Activated naive CD8-positive, alpha-beta T cell treated with anti-CD3 and anti-CD28 coated beads for 36 hours (primary cell): ENCODE measurements around the gene AUP1. TPM values are rescaled to one million over a fixed set of nuclear protein-coding genes. Genes with fewer than 3 reads are reported as not detected.

Experiments used
- DNase-seq: peaks from one replicate; pipeline ENCODE4 v3.0.0; 2021
- H3K27ac Mint-ChIP-seq: one replicate; pipeline ENCODE4 v1.8.0; 2022; ENCODE audit warnings: mild to moderate bottlenecking, moderate library complexity, mixed read lengths
- H3K27me3 Mint-ChIP-seq: one replicate; pipeline ENCODE4 v1.8.0; 2022; ENCODE audit warnings: mild to moderate bottlenecking, mixed read lengths
- H3K36me3 Mint-ChIP-seq: one replicate; pipeline ENCODE4 v1.8.0; 2021; ENCODE audit warnings: mild to moderate bottlenecking, mixed read lengths
- H3K4me1 Mint-ChIP-seq: one replicate; pipeline ENCODE4 v1.8.0; 2021; ENCODE audit warnings: mixed read lengths
- H3K4me3 Mint-ChIP-seq: one replicate; pipeline ENCODE4 v1.8.0; 2022; ENCODE audit warnings: mild to moderate bottlenecking, moderate library complexity, mixed read lengths
- H3K9me3 Mint-ChIP-seq: one replicate; pipeline ENCODE4 v1.8.0; 2022; ENCODE audit warnings: mixed read lengths
- total RNA-seq, 2 experiments: library from RNA; stranded (reverse); gene quantifications; one replicate each; pipeline ENCODE4 v1.2.3, GENCODE V29; 2021

The AUP1 gene
- total RNA-seq, 2 experiments from 2014 or later, result 138 to 140 TPM

DNA sequence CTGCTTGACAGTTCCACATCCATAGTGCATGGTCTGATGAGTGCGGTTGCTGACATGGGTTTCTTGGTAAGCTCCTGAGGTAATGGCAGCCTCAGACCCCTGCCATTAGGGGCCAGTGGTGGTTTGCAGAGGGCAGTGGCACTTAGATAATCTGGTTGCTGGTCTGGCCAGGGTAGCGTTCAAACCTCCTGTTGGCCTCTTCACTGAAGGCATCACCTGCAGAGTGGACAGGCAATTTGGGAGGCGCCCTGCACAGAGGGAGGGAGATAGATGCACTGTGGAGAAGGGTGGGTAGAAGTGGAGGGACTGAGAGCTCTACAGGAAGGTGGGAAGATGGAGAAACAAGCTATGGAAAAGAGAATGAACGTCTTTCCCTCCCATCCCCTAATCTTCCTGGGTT lies 4.0 kb upstream of the AUP1 start:
- Mint-ChIP-seq H3K4me3 (no peak overlapping the region), H3K27me3 (peaks cover 5% of the 10 kb centered on the region), H3K36me3 (peaks cover 32% of the 10 kb centered on the region), H3K9me3 (no peaks in the 10 kb centered on the region), H3K27ac (no peak overlapping the region), H3K4me1 (peaks cover 23% of the 10 kb centered on the region)
- DNase-seq, result no peak

DNA sequence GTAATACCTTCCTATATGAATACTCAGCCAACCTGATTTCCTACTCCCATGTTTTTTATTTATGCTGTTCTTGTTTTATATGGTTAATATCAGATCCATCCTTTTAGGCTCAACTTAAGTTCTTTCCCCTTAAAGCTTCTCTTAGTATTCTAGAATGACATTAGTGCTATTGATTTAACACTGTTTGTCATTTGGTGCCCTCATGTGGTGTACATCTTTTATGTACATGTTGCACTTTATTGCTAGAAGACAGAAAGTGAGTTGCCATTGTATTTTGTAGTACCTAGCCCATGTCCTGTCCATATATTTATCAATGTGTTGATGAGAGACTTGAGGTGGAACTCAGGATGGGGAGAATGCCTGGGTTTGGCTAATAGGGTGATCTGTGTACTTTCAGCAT lies 2.7 kb upstream of the AUP1 start:
- no peak for DNase-seq
- Mint-ChIP-seq H3K36me3 (peaks cover 45% of the 10 kb centered on the region), H3K9me3 (no peaks in the 10 kb centered on the region), H3K4me1 (peaks cover 34% of the 10 kb centered on the region), H3K27me3 (no peaks in the 10 kb centered on the region), H3K27ac (no peak overlapping the region), H3K4me3 (peak overlapping the region; percentile 56)

DNA sequence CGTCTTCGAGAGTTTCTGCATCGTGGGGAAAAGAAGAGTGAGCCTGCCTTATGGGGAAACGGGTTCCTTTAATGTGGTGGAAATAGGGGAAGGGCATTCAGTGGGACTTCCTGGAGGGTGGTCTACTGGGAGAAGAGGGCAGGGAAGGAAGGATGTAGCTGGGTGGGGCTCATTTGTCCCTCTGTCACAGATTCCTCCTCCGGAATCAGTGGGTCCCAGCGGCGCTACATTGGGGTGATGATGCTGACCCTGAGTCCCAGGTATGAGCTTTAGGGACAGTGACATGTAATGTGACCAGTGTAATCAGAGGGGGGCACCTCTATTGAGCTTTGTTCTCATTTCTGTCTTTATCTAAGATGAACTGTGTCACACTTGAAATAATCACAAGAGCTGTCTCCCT lies 2.2 kb upstream of the AUP1 start:
- no peak for DNase-seq
- no peaks in the 10 kb centered on the region for H3K9me3 Mint-ChIP-seq
- no peaks in the 10 kb centered on the region for H3K27me3 Mint-ChIP-seq
- H3K36me3 Mint-ChIP-seq, result peaks cover 50% of the 10 kb centered on the region
- H3K4me1 Mint-ChIP-seq, result peaks cover 36% of the 10 kb centered on the region
- no peak overlapping the region for H3K27ac Mint-ChIP-seq
- H3K4me3 Mint-ChIP-seq, result peak overlapping the region; percentile 98

DNA sequence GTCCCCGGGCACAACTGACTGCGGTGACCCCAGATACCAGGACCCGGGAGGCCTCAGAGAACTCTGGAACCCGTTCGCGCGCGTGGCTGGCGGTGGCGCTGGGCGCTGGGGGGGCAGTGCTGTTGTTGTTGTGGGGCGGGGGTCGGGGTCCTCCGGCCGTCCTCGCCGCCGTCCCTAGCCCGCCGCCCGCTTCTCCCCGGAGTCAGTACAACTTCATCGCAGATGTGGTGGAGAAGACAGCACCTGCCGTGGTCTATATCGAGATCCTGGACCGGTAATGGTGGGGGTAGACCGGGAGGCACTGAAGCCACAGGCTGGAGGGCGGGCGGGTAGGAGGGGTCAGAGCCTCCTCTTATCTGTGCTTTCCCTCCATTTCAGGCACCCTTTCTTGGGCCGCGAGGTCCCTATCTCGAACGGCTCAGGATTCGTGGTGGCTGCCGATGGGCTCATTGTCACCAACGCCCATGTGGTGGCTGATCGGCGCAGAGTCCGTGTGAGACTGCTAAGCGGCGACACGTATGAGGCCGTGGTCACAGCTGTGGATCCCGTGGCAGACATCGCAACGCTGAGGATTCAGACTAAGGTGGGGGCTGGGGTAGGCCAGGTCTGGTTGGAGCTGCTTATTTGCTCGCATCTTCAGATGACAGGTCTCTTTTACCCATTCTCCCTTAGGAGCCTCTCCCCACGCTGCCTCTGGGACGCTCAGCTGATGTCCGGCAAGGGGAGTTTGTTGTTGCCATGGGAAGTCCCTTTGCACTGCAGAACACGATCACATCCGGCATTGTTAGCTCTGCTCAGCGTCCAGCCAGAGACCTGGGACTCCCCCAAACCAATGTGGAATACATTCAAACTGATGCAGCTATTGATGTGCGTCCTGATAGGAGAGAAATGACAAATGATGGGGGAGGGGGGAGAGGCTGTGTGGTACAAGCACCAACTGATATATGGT lies 1.0 kb upstream of the AUP1 start:
- Mint-ChIP-seq H3K27me3 (no peaks in the 10 kb centered on the region), H3K4me1 (peaks cover 40% of the 10 kb centered on the region), H3K4me3 (peak overlapping the region; percentile 98), H3K36me3 (peaks cover 60% of the 10 kb centered on the region), H3K27ac (peak overlapping the region; percentile 98), H3K9me3 (peaks cover 2% of the 10 kb centered on the region)
- DNase-seq, result peak; percentile 52

DNA sequence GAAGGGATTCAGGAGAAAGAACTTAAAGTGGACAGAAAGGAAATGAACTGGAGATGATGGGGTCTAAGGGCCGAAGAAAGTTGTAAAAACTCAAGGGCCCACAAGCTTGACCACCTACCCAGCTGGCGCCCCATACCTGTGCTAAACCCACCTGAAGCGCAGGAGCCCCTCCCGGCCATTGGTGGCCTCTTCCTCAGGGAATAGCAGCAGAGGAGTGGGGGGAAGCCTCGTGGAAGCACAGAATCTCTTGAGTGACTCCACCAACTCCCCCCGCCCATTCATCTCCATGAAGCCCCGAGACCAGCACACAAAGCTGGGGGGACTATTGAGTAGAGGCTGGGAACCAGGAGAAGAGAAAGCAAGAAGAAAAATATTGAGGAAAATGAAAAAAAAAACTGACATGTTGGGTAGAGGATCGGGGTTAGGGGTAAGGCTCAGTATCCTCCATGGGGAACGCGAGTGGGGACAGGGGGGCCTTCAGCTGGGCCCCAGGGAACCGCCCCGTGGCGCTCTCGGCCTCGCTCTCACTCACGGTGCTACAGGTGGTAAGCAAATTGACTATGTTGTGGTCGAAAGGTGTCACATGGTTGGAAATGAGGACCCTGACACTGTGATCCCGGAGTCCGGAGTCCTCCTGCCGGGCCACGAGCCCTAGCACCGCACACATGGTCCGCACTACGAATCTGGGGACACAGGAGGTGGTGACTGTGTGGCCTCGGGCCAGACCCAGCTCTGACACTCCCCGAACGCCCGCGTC lies 728 bp downstream of the AUP1 start:
- Mint-ChIP-seq H3K36me3 (peaks cover 64% of the 10 kb centered on the region), H3K4me1 (peaks cover 40% of the 10 kb centered on the region), H3K4me3 (peak overlapping the region; percentile 98), H3K27me3 (no peaks in the 10 kb centered on the region), H3K9me3 (peaks cover 2% of the 10 kb centered on the region), H3K27ac (peak overlapping the region; percentile 98)
- DNase-seq, result no peak

DNA sequence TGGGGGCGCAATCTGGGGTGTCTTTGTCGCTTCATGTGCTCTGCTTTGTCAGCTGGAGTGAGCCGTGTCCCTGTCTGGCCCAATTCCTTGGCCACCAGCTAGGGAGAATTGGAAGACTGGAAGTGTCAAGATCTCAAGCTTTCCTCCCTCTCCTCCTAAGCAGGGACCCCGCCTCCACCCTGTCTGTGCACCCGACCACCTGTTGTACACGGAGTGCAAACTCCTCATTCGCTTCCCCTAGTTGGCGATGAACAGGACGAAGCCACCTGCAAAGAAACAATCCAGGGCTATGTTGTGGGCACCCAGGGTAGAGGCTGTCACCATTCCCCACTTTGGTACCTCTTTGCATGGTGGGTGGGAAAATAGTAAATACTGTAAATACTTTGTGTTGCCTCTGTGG lies 1.8 kb downstream of the AUP1 start:
- no peak for DNase-seq
- Mint-ChIP-seq H3K4me3 (peak overlapping the region; percentile 98), H3K4me1 (peaks cover 40% of the 10 kb centered on the region), H3K9me3 (peaks cover 2% of the 10 kb centered on the region), H3K27me3 (no peaks in the 10 kb centered on the region), H3K27ac (no peak overlapping the region), H3K36me3 (peaks cover 63% of the 10 kb centered on the region)

DNA sequence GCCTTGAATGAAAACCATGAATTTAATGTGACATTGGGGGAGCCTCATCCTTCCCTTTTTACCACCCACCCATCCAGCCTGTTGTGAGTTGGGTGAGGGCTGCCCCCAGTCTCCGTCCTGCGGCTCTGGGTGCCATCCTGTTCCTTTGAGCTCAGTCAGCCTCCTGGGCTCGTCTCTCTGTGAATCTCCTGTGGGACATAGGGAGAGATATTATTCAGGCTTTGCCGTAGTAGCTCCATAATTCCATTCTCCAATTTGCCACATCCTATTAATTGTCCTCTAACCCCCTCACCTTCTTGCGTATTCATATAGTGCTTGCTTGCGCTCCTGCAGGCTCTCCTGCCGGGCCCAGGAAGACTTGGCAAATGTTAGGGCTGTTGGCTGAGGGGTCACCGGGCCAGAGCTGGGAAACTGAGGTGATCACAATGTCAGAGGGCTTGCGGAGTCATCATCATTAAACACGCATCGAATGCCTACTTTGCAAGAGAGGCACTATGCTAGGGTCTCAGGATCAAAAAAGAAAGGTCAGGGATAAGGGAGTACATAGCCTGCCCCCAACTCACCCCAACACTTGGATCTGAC lies 2.8 kb downstream of the AUP1 start:
- Mint-ChIP-seq H3K27me3 (no peaks in the 10 kb centered on the region), H3K9me3 (peaks cover 2% of the 10 kb centered on the region), H3K4me1 (peaks cover 33% of the 10 kb centered on the region), H3K4me3 (no peak overlapping the region), H3K36me3 (peaks cover 54% of the 10 kb centered on the region), H3K27ac (no peak overlapping the region)
- no peak for DNase-seq

DNA sequence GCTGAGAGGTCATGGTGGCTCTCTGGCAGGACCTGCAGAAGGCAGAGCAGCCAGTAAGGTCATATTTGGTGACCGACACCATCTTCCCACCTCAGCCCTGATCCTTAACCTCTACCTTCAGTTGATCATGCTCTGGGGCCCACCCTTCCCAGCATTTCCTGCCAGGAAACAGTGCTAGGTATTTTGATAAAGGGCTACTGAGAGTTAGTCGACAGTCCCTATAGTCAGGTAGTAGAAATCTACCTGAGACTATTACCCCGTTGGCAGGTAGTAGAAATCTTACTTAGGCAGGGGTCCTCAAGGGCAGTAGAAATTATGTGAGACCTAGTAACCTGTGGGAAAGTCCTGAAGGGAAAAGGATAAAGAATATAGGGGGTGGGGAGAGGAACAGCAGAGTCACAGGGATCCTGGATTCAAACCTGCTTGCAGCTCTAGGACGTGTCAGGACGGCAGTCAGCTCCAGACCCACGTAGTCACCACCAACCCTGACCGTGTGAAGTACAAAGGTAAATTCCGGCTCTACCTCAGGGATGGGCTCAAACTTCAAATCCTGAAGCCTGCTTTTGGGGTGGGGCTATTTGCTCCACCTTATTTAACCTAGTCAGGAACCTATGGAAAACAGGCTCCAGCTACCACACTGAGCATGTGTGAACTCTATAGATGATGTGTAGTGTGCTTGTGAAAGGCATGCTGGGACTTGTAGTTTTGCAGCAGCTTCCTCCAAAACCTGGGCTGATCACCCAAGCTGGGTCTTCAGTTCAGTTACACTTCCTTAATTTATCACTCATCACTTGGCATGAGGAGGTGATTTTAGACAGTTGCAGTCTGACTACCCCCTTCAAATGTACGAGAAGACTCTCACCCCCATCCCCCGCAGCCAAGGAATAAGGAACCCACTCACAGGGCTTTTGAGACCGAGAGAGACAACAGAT lies 3.5 kb downstream of the AUP1 start, which contains the start of gene DQX1:
DQX1 (minus strand) TSS at position 515 of the 932 bp plus-strand sequence; CDS start at position 13, 502 bp downstream.
- peak within 1 kb of the TSS; percentile 52 for H3K27ac Mint-ChIP-seq
- H3K4me1 Mint-ChIP-seq, result peaks cover 25% of the 10 kb centered on the region
- peaks cover 2% of the 10 kb centered on the region for H3K9me3 Mint-ChIP-seq
- peak within 1 kb of the TSS; percentile 5 for H3K4me3 Mint-ChIP-seq
- no peak for DNase-seq
- H3K27me3 Mint-ChIP-seq, result no peaks in the 10 kb centered on the region
- peaks cover 47% of the 10 kb centered on the region for H3K36me3 Mint-ChIP-seq

DNA sequence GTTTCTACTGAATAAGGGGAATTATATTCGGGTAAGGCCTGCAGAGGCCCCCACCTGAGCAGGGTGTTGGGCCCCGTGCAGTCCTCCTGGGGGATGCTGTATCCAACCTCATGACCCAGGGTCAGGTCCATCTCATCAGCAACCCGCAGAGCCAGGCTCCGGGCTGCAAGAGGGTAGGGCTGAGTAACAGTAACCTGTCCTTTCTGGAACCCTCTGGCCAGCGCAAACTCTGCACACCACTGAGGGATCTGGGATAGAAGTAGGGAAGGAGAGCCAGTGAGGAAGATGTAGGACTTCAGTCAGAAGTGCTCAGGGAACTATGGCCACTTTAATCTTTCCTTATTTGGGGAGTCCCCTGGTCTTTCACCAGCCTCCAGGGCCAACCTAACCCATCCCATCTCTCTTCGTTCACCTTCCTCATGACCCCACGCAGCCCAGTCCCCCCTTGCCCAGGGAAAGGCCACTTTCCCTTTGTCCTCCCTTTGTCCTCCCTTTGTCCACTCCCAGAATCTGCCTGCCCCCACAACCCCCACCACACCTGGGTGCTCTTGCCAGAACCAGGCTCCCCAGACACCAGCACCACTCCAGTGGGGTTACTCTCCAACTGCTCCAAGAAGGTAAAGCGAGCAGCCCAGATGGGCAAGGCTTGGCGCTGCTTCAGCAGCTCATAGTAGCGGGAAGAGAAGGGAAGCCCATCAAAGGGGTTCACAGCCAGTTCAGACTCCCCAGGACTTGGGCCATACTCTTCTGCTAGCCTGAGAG lies 4.4 kb downstream of the AUP1 start:
- DNase-seq, result no peak
- Mint-ChIP-seq H3K27ac (peak overlapping the region; percentile 52), H3K36me3 (peaks cover 43% of the 10 kb centered on the region), H3K27me3 (peaks cover 6% of the 10 kb centered on the region), H3K4me1 (peaks cover 19% of the 10 kb centered on the region), H3K9me3 (peaks cover 2% of the 10 kb centered on the region), H3K4me3 (no peak overlapping the region)

DNA sequence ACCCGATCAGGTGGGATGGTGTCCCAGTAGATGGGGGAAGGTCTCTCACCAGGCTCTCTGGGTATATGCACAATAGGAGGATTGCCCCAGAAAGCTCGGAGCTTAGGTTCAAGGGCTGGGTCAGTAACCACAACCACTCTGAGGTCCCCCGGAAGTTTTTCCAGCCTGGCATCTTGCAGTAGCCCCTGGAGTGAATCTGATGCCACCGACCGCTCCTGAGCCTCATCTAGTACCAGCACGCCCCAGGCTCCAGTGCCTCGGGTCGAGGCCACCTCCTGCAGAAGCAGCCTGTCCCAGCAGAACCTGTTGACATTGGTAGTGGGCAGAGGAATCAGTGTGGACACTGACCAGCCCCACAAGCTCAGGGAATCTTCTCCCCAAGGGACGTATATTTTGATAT lies 5.5 kb downstream of the AUP1 start:
- H3K9me3 Mint-ChIP-seq, result peaks cover 2% of the 10 kb centered on the region
- no peak overlapping the region for H3K27ac Mint-ChIP-seq
- peaks cover 14% of the 10 kb centered on the region for H3K27me3 Mint-ChIP-seq
- peaks cover 41% of the 10 kb centered on the region for H3K36me3 Mint-ChIP-seq
- no peak overlapping the region for H3K4me3 Mint-ChIP-seq
- peaks cover 19% of the 10 kb centered on the region for H3K4me1 Mint-ChIP-seq
- no peak for DNase-seq

DNA sequence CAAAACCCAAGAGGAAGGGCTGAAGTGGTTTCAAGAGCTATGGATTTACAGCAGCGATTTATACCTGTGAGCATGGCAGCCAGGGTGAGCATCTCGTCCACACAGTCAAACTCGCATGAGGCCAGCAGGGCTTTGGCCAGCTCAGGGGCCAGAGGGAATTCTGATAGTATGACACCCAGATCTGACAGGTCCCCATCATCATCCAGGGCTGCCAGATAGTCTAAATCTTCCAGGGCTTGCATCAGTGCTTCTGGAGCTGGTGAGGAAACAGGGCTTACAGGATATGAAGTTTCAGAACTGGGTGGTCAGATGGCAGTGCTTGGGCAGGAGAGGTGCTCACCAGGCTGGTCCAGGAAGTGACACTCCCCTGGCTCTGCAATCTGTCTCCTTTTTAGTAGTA lies 7.0 kb downstream of the AUP1 start:
- Mint-ChIP-seq H3K27ac (no peak overlapping the region), H3K4me1 (peaks cover 8% of the 10 kb centered on the region), H3K27me3 (peaks cover 29% of the 10 kb centered on the region), H3K36me3 (peaks cover 27% of the 10 kb centered on the region), H3K4me3 (no peak overlapping the region), H3K9me3 (peaks cover 2% of the 10 kb centered on the region)
- no peak for DNase-seq

DNA sequence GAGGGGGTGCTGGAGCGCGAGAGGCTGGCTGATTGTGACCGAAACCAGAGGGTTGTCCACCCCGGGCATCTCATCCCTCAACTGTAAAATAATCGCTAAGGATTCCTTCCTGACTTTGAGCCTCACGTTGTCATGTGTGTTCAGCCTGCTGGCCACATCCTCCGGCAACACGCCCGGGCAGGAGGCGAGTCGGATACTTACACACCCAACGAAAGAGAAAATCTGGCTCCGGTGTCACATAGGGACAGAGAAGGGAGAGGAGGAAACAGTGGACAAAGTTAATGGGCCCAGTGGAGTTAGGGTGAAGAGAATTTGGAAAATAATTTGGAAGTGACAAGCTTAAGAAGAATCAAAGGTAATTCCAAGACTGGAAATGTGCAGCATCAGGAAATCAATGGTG lies 12.9 kb downstream of the AUP1 start:
- H3K4me3 Mint-ChIP-seq, result peak overlapping the region; percentile 46
- peaks cover 14% of the 10 kb centered on the region for H3K36me3 Mint-ChIP-seq
- no peak overlapping the region for H3K27ac Mint-ChIP-seq
- DNase-seq, result no peak
- peaks cover 80% of the 10 kb centered on the region for H3K27me3 Mint-ChIP-seq
- peaks cover 2% of the 10 kb centered on the region for H3K9me3 Mint-ChIP-seq
- peaks cover 5% of the 10 kb centered on the region for H3K4me1 Mint-ChIP-seq

DNA sequence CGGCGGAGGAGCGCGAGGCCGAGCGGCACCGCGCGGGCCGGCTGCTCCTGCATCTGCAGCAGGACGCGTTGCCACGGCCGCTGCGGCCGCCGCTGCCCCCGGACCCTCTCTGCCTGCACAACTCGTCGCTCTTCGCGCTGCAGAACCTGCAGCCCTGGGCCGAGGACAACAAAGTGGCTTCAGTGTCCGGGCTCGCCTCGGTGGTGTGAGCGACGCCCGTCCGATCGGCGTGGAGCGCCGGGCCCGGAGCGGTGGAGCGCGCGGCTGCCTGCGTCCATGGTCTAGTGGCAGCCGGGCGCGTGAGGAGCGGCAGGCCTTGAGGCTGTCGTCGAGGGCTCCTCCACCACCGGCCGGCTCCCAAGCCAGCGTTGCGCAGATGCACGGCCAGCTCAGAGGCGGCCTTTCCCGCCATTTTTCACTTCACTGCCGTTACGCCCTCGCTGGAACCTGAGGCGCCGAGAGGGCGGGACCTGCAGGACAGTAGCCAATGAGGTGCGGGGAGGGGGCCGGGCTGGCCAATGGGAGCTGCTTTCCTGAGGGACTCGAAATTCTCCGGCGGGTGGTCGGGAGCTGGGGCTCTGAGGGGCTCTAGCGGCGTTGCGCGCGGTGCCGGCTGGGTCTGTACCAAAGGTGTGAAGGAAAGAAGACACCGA lies 13.4 kb downstream of the AUP1 start:
- H3K4me3 Mint-ChIP-seq, result peak overlapping the region; percentile 46
- H3K27ac Mint-ChIP-seq, result no peak overlapping the region
- H3K4me1 Mint-ChIP-seq, result peaks cover 7% of the 10 kb centered on the region
- peaks cover 14% of the 10 kb centered on the region for H3K36me3 Mint-ChIP-seq
- DNase-seq, result peak; percentile 73
- peaks cover 2% of the 10 kb centered on the region for H3K9me3 Mint-ChIP-seq
- H3K27me3 Mint-ChIP-seq, result peaks cover 85% of the 10 kb centered on the region
